ENCODE data around the gene TRIM54. TPM values are rescaled to one million over a fixed set of nuclear protein-coding genes. Genes with fewer than 3 reads are reported as not detected.

Gene TRIM54
- total RNA-seq, 1 donor from 2014 or later, result 285 TPM

GRCh38 chr2:27250652-27251379 is 31.4 kb upstream of the TRIM54 start:
- intact Hi-C loops (cut with micrococcal nuclease), result no loop called here
- Histone ChIP-seq H3K27me3 (ENCODE audit: low read depth) (peaks cover 58% of the 10 kb centered on the region), H3K27ac (replicated peaks) (no peak overlapping the region), H3K36me3 (no peaks in the 10 kb centered on the region), H3K9me3 (replicated peaks) (no peaks in the 10 kb centered on the region), H3K4me1 (peaks cover 12% of the 10 kb centered on the region), H3K4me3 (no peak overlapping the region)
- TF ChIP-seq, protein P1, sequence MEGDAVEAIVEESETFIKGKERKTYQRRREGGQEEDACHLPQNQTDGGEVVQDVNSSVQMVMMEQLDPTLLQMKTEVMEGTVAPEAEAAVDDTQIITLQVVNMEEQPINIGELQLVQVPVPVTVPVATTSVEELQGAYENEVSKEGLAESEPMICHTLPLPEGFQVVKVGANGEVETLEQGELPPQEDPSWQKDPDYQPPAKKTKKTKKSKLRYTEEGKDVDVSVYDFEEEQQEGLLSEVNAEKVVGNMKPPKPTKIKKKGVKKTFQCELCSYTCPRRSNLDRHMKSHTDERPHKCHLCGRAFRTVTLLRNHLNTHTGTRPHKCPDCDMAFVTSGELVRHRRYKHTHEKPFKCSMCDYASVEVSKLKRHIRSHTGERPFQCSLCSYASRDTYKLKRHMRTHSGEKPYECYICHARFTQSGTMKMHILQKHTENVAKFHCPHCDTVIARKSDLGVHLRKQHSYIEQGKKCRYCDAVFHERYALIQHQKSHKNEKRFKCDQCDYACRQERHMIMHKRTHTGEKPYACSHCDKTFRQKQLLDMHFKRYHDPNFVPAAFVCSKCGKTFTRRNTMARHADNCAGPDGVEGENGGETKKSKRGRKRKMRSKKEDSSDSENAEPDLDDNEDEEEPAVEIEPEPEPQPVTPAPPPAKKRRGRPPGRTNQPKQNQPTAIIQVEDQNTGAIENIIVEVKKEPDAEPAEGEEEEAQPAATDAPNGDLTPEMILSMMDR (IDR thresholded peaks at IDR 0.05; ENCODE audit: borderline replicate concordance), result no peak
- DNase-seq, result no peak

DNA sequence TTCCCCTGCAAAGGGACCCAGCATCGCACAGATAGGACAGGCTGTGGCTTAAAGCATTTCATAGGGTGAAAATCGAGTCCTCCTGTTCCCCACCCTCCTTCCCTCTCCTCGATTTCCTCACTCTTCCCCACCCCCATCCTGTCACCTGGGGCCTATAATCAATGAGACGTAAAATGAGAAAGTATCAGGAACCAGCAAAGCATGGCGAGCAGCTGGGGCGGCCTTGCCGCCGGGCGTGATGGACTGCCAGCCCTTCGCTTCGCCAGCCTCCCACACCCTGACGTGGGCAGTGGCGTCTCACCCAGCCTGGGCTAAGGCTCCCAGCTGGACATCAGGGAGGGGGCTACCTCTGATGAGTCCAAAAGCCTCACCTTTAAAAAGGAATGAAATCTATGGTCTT is 30.5 kb upstream of the TRIM54 start:
- no peaks in the 10 kb centered on the region for H3K36me3 ChIP-seq
- TF ChIP-seq, protein P1 (IDR thresholded peaks at IDR 0.05; ENCODE audit: borderline replicate concordance), result no peak
- H3K4me1 ChIP-seq, result peaks cover 9% of the 10 kb centered on the region
- no peaks in the 10 kb centered on the region for H3K9me3 ChIP-seq (replicated peaks)
- intact Hi-C loops (cut with micrococcal nuclease), result no loop called here
- no peak for DNase-seq
- H3K27me3 ChIP-seq (ENCODE audit: low read depth), result peaks cover 67% of the 10 kb centered on the region
- H3K27ac ChIP-seq (replicated peaks), result no peak overlapping the region
- no peak overlapping the region for H3K4me3 ChIP-seq

DNA sequence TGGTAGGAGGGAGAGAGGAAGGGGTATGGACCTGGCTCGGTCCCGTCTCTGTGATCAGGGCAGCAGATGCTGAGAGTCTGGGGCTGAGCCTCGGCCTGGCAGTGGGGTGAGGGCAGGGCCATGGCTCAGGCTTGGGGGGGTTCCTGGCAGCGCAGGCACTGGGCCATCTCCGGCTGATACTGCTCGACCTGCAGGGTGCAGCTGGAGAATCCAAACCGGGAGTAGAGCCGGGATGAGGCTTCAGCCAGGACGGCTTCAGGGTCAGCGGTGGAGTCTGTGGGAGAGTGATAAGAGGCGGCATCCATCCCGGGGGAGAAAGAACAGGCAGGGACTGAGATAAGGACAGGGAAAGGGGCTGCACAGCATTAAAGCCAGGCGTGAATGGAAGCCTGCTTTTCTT is 27.0 kb upstream of the TRIM54 start:
- no peak overlapping the region for H3K4me3 ChIP-seq
- TF ChIP-seq, protein P1 (IDR thresholded peaks at IDR 0.05; ENCODE audit: borderline replicate concordance), result no peak
- no peak for DNase-seq
- no peaks in the 10 kb centered on the region for H3K9me3 ChIP-seq (replicated peaks)
- peaks cover 5% of the 10 kb centered on the region for H3K4me1 ChIP-seq
- no peak overlapping the region for H3K27ac ChIP-seq (replicated peaks)
- peaks cover 95% of the 10 kb centered on the region for H3K27me3 ChIP-seq (ENCODE audit: low read depth)
- intact Hi-C loops (cut with micrococcal nuclease), result no loop called here
- no peaks in the 10 kb centered on the region for H3K36me3 ChIP-seq

DNA sequence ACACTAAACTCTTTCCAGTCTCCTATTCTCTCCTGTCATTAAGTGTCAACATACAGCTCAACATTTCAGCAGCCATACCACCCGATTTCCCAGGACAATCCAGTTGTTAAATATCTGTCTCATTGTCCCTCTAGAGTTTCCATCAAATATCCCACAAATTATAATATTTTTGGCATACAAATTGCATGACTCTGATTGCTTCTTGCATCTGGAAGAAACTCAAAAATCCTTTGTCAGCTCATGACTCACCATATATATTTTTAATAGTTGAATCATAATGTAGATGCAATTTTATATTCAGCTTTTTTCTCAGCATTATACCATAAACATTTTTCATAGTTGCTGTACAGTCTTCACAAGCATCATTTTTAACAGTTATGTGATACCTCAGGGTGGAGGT is 26.6 kb upstream of the TRIM54 start:
- intact Hi-C loops (cut with micrococcal nuclease), result no loop called here
- no peak for DNase-seq
- Histone ChIP-seq H3K27ac (replicated peaks) (no peak overlapping the region), H3K9me3 (replicated peaks) (no peaks in the 10 kb centered on the region), H3K36me3 (no peaks in the 10 kb centered on the region), H3K4me3 (no peak overlapping the region), H3K4me1 (no peaks in the 10 kb centered on the region), H3K27me3 (ENCODE audit: low read depth) (peaks cover 95% of the 10 kb centered on the region)
- TF ChIP-seq, protein P1 (IDR thresholded peaks at IDR 0.05; ENCODE audit: borderline replicate concordance), result no peak

DNA sequence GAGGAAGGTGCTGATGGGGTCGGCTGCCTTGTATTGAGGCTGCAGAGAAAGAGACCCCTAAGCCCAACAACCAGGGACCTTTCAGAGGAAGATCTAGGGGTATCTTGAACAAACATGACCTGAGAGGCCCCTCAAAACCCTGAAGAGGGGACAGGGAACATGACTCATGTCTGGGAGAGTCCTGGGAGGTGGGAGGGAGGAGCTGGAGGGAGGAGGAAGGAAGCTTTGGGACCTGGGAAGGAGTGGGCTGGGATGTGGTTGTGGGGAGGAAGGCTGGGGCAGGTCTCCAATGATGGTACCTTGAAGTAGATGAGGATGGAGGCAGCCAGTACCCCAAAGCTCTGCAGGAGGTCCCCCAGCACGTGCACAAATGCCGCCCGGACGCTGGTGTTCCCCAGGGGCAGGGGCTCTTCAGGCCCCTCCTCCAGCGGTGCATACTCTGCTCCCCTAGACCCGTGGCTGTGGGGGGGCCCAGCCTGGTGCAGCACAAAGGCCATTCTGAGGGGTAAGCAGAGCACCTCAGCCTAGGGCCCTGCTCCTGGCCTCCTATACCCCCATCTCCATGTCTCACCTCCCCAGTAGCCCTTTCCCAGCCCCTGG is 25.3 kb upstream of the TRIM54 start:
- Histone ChIP-seq H3K36me3 (no peaks in the 10 kb centered on the region), H3K4me3 (no peak overlapping the region), H3K27ac (replicated peaks) (no peak overlapping the region), H3K27me3 (ENCODE audit: low read depth) (peaks cover 95% of the 10 kb centered on the region), H3K4me1 (peaks cover 3% of the 10 kb centered on the region), H3K9me3 (replicated peaks) (no peaks in the 10 kb centered on the region)
- no peak for DNase-seq
- TF ChIP-seq, protein P1 (IDR thresholded peaks at IDR 0.05; ENCODE audit: borderline replicate concordance), result no peak
- intact Hi-C loops (cut with micrococcal nuclease), result no loop called here

Data from left ventricle myocardium inferior (tissue), 1 donor.